ENCODE data around the gene TAGLN. TPM values are rescaled to one million over a fixed set of nuclear protein-coding genes. Genes with fewer than 3 reads are reported as not detected.
A peak's percentile ranks its signal among the peaks of the same experiment; 100 is the strongest.

TAGLN gene
- polyA plus RNA-seq, 1 of the 3 experiments (the other 2 are of a cell fraction): 519 TPM

DNA sequence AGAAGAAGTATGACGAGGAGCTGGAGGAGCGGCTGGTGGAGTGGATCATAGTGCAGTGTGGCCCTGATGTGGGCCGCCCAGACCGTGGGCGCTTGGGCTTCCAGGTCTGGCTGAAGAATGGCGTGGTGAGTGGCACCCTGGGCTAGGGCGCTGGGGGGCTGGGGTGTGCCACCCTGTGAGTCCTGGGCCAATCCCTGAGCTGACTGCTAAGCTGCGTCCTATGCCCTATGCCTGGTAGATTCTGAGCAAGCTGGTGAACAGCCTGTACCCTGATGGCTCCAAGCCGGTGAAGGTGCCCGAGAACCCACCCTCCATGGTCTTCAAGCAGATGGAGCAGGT is 3.9 kb downstream of the TAGLN start:
- Histone ChIP-seq H2AFZ (ENCODE audit: low read depth) (no peak overlapping the region), H3K9ac (no peak overlapping the region), H3K9me3 (no peaks in the 10 kb centered on the region), H3K79me2 (ENCODE audit: insufficient read depth) (peaks cover 59% of the 10 kb centered on the region), H3K4me3 (ENCODE audit: low read depth in 2 of 2, low read length in 1 of 2) (no peak overlapping the region), H3K4me1 (ENCODE audit: control insufficient read depth in 1 of 2, insufficient read depth in 2 of 2, low read depth in 1 of 2, low read length in 1 of 2) (peaks cover 8 to 13% of the 10 kb centered on the region in 2 experiments; a peak in 3 of 4 replicates), H3K27me3 (ENCODE audit: insufficient read depth) (no peaks in the 10 kb centered on the region), H4K20me1 (ENCODE audit: insufficient read depth) (peaks cover 26% of the 10 kb centered on the region; the same call in 1 of the 2 replicates), H3K27ac (ENCODE audit: low read depth in 2 of 2, low read length in 1 of 2) (no peak overlapping the region), H3K36me3 (replicated peaks in 1 of 2; ENCODE audit: control insufficient read depth in 1 of 2, insufficient read depth in 2 of 2, low read length in 1 of 2) (peaks cover 0 to 23% of the 10 kb centered on the region in 2 experiments), H3K9me2 (no peaks in the 10 kb centered on the region), H3K4me2 (peak overlapping the region; percentile 77; the same call in 1 of the 2 replicates), H3F3A (replicated peaks; ENCODE audit: insufficient read depth) (peaks cover 23% of the 10 kb centered on the region)
- no peak for TF ChIP-seq EZH2phosphoT487 (IDR thresholded peaks at IDR 0.05; ENCODE audit: borderline replicate concordance, low read depth)
- TF ChIP-seq RXRA (IDR thresholded peaks at IDR 0.05; ENCODE audit: borderline replicate concordance, low read depth): no peak
- TF ChIP-seq CTCF (IDR thresholded peaks at IDR 0.05): no peak
- no peak for TF ChIP-seq IRF3 (IDR thresholded peaks at IDR 0.05; ENCODE audit: low read depth, low read length)
- no peak for TF ChIP-seq TEAD4 (IDR thresholded peaks at IDR 0.05; ENCODE audit: borderline replicate concordance, insufficient read depth)
- no peak for TF ChIP-seq FOXM1 (IDR thresholded peaks at IDR 0.05; ENCODE audit: low read depth)
- no peak for TF ChIP-seq GABPA (IDR thresholded peaks at IDR 0.05; ENCODE audit: low read depth)
- TF ChIP-seq GATA2 (CRISPR knock-in tag; IDR thresholded peaks at IDR 0.05): no peak
- no peak for TF ChIP-seq FOXJ3 (CRISPR knock-in tag; IDR thresholded peaks at IDR 0.05)
- TF ChIP-seq MEF2A (IDR thresholded peaks at IDR 0.05; ENCODE audit: borderline replicate concordance, low read depth): no peak
- TF ChIP-seq, protein P1, sequence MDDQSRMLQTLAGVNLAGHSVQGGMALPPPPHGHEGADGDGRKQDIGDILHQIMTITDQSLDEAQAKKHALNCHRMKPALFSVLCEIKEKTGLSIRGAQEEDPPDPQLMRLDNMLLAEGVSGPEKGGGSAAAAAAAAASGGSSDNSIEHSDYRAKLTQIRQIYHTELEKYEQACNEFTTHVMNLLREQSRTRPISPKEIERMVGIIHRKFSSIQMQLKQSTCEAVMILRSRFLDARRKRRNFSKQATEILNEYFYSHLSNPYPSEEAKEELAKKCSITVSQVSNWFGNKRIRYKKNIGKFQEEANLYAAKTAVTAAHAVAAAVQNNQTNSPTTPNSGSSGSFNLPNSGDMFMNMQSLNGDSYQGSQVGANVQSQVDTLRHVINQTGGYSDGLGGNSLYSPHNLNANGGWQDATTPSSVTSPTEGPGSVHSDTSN (IDR thresholded peaks at IDR 0.05): no peak
- TF ChIP-seq SMC3 (IDR thresholded peaks at IDR 0.05; ENCODE audit: low read depth, low read length): no peak
- no peak for TF ChIP-seq NFIC (IDR thresholded peaks at IDR 0.05; ENCODE audit: borderline replicate concordance)
- no peak for TF ChIP-seq POLR2AphosphoS5 (IDR thresholded peaks at IDR 0.05; ENCODE audit: low read depth, low read length)
- no peak for TF ChIP-seq MXI1 (IDR thresholded peaks at IDR 0.05; ENCODE audit: low read depth, low read length)
- TF ChIP-seq CHD2 (IDR thresholded peaks at IDR 0.05; ENCODE audit: low read length, partially characterized antibody): no peak
- TF ChIP-seq, protein P2, sequence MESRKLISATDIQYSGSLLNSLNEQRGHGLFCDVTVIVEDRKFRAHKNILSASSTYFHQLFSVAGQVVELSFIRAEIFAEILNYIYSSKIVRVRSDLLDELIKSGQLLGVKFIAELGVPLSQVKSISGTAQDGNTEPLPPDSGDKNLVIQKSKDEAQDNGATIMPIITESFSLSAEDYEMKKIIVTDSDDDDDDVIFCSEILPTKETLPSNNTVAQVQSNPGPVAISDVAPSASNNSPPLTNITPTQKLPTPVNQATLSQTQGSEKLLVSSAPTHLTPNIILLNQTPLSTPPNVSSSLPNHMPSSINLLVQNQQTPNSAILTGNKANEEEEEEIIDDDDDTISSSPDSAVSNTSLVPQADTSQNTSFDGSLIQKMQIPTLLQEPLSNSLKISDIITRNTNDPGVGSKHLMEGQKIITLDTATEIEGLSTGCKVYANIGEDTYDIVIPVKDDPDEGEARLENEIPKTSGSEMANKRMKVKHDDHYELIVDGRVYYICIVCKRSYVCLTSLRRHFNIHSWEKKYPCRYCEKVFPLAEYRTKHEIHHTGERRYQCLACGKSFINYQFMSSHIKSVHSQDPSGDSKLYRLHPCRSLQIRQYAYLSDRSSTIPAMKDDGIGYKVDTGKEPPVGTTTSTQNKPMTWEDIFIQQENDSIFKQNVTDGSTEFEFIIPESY (IDR thresholded peaks at IDR 0.05; ENCODE audit: borderline replicate concordance, low read depth): no peak
- no peak for TF ChIP-seq TAF1 (IDR thresholded peaks at IDR 0.05; ENCODE audit: borderline replicate concordance, low read depth, low read length)
- no peak for TF ChIP-seq RAD21 (IDR thresholded peaks at IDR 0.05; ENCODE audit: low read length)
- POLR2A ChIA-PET: interaction anchor here (1.0 kb wide), 2 partner anchors 12 to 28 kb away, joined by 3 read pairs; partner anchors contain the start of gene PCSK7
- no peak for DNase-seq
- CTCF ChIA-PET: interaction anchor here (0.8 kb wide), 1 partner anchor 13 kb away, joined by 3 read pairs; no protein-coding TSS in a partner anchor
- WGBS (ENCODE audit: low lambda C conversion rate): 92% methylated on average over 2 of the region's 10 CpGs
